ENCODE measurements around the gene PDPK1.

PDPK1 gene

GRCh38 chr16:2537451-2538379, at the start of gene PDPK1:
PDPK1 (plus strand) TSS chr16:2538021; CDS start chr16:2538113, 92 bp downstream.
- peak; percentile 81 to 88 (median 84) for DNase-seq (ENCODE audit: low read depth in 3 of 3, low spot score in 1 of 3)

- no peak for DNase-seq (ENCODE audit: low read depth in 3 of 3, low spot score in 1 of 3)
Measured at GRCh38 chr16:2489581-2489980, 48.2 kb upstream of the PDPK1 start.

- no peak for DNase-seq (ENCODE audit: low read depth in 3 of 3, low spot score in 1 of 3)
Measured at GRCh38 chr16:2490190-2491105, 47.4 kb upstream of the PDPK1 start.

- DNase-seq (ENCODE audit: low read depth in 3 of 3, low spot score in 1 of 3): no peak
Measured at GRCh38 chr16:2492292-2492691, 45.5 kb upstream of the PDPK1 start.

- DNase-seq (ENCODE audit: low read depth in 3 of 3, low spot score in 1 of 3): no peak
Measured at GRCh38 chr16:2493605-2494004, 44.2 kb upstream of the PDPK1 start.

GRCh38 chr16:2494616-2495015, 43.2 kb upstream of the PDPK1 start:
- DNase-seq (ENCODE audit: low read depth in 3 of 3, low spot score in 1 of 3): no peak

- no peak for DNase-seq (ENCODE audit: low read depth in 3 of 3, low spot score in 1 of 3)
Measured at GRCh38 chr16:2495041-2495440, 42.8 kb upstream of the PDPK1 start.

- no peak for DNase-seq (ENCODE audit: low read depth in 3 of 3, low spot score in 1 of 3)
Measured at GRCh38 chr16:2496223-2497115, 41.4 kb upstream of the PDPK1 start.

- DNase-seq (ENCODE audit: low read depth in 3 of 3, low spot score in 1 of 3): no peak
Measured at GRCh38 chr16:2497116-2497630, 40.6 kb upstream of the PDPK1 start.

- no peak for DNase-seq (ENCODE audit: low read depth in 3 of 3, low spot score in 1 of 3)
Measured at GRCh38 chr16:2497695-2498484, 39.9 kb upstream of the PDPK1 start.

GRCh38 chr16:2498531-2499253, 39.1 kb upstream of the PDPK1 start:
- no peak for DNase-seq (ENCODE audit: low read depth in 3 of 3, low spot score in 1 of 3)

GRCh38 chr16:2499454-2499853, 38.4 kb upstream of the PDPK1 start:
- no peak for DNase-seq (ENCODE audit: low read depth in 3 of 3, low spot score in 1 of 3)

GRCh38 chr16:2499890-2500429, 37.9 kb upstream of the PDPK1 start:
- no peak for DNase-seq (ENCODE audit: low read depth in 3 of 3, low spot score in 1 of 3)

- DNase-seq (ENCODE audit: low read depth in 3 of 3, low spot score in 1 of 3): no peak
Measured at GRCh38 chr16:2500430-2500917, 37.3 kb upstream of the PDPK1 start.

GRCh38 chr16:2500918-2501750, 36.7 kb upstream of the PDPK1 start:
- peak; percentile 51 to 76 (median 67) for DNase-seq (ENCODE audit: low read depth in 3 of 3, low spot score in 1 of 3)

GRCh38 chr16:2501946-2502895, 35.6 kb upstream of the PDPK1 start:
- DNase-seq (ENCODE audit: low read depth in 3 of 3, low spot score in 1 of 3): no peak

GRCh38 chr16:2505695-2506094, 32.1 kb upstream of the PDPK1 start:
- DNase-seq (ENCODE audit: low read depth in 3 of 3, low spot score in 1 of 3): no peak

All from stimulated activated CD4-positive, alpha-beta T cell treated with anti-CD3 and anti-CD28 coated beads, TNF-alpha, amount 100 ng/mL, for 1 hour (primary cell).